ENCODE data around the gene ENDOV. TPM values are rescaled to one million over a fixed set of nuclear protein-coding genes. Genes with fewer than 3 reads are reported as not detected.

ENDOV gene
- total RNA-seq, 3 donors from 2014 or later: 24.1 to 29.7 (median 24.9) TPM

DNA sequence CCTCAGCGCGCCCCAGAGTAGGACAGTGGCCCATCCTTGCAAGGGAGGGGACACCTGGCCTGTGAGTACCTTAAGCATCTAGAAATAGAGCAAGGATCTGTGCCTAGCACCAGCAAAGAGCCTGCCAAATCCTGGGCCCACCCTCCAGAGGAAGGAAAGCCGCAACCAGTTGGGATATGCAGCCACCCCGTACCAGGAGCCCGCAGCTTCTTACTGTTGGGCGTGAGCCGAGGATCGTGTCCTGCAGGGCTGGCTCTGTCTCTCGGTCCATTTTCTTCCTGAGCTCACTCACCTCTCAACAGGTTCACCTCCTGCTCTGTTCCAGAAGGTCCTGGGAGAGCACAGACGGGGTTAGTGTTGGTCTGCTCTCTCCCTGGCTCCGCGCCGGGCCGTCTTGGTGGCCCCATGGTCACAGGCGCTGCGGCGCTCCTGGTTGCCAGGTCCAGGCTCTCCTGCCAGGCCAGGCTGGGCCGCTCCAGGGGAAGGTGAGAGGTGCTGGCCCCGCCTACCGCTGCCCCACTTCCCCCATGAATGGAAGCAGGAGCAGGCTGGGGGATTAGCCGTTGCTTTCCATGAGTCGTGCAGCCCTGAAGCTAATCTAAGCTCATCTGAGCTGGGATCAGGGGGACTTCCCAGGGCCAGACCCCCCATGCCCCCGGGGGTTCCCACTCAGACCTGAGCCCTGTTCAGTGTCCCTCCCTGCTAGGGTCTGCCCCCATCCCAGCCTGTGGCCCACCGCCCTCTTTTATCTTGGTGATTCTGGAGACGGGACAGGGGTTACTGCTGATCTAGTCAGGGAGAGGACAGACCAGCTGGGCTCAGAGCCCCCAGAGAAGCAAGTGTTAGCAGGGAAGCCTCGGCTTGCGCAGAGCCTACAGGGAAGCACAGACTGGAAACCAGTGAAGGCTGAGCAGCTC lies 12.7 kb downstream of the ENDOV start:
- Histone ChIP-seq H3K4me3 (no peak overlapping the region), H3K9me3 (no peaks in the 10 kb centered on the region), H3K36me3 (ENCODE audit: low read depth) (no peaks in the 10 kb centered on the region), H3K4me1 (ENCODE audit: low read depth) (no peaks in the 10 kb centered on the region)
- intact Hi-C loops (cut with DNase I, micrococcal nuclease): loop anchor here (5.0 to 10.0 kb wide), 3 partner anchors 147 to 557 kb away; no protein-coding TSS in a partner anchor
- no peak for DNase-seq
- TF ChIP-seq, protein P1, sequence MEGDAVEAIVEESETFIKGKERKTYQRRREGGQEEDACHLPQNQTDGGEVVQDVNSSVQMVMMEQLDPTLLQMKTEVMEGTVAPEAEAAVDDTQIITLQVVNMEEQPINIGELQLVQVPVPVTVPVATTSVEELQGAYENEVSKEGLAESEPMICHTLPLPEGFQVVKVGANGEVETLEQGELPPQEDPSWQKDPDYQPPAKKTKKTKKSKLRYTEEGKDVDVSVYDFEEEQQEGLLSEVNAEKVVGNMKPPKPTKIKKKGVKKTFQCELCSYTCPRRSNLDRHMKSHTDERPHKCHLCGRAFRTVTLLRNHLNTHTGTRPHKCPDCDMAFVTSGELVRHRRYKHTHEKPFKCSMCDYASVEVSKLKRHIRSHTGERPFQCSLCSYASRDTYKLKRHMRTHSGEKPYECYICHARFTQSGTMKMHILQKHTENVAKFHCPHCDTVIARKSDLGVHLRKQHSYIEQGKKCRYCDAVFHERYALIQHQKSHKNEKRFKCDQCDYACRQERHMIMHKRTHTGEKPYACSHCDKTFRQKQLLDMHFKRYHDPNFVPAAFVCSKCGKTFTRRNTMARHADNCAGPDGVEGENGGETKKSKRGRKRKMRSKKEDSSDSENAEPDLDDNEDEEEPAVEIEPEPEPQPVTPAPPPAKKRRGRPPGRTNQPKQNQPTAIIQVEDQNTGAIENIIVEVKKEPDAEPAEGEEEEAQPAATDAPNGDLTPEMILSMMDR (IDR thresholded peaks at IDR 0.05): no peak
- no peak for ATAC-seq

DNA sequence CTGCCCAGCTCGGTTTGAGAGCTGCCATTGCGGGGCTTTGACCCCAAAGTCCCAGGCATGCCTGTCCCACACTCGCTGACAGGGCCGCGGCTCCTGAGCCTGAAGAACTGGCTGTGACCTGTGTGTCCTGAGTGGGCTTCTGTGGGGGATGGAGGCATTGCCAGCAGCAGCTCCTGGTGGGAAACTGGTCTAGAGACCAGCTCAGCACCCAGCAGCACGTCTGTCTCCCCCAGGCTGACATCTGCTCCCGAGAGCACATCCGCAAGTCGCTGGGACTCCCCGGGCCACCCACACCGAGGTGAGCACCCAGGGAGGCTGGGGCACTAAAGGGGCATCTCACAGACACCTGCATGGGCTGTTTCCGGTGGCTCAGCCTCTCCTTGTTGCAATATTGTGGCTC lies 13.4 kb downstream of the ENDOV start:
- no peak for DNase-seq
- intact Hi-C loops (cut with DNase I, micrococcal nuclease): loop anchor here (5.0 to 10.0 kb wide), 3 partner anchors 146 to 556 kb away; no protein-coding TSS in a partner anchor

DNA sequence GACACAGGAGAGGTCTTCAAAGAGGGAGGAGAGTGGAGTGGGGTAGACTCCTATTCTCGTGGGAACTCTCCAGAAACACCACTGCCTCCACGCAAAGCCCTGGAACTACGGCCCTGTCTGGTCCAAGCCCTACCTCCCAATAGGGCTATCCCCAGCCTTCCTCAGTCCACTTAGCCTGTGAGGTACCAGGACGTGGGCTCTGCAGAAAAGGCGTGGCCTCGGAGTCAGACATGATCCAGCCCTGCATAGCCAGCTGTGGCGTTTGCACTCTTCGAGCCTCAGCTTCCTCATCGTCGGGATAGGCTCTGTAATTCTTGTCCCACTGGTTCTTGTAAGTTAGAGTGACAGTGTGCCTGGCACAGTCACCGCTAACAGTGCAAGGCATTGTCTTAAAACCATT lies 13.8 kb downstream of the ENDOV start:
- no peaks in the 10 kb centered on the region for H3K36me3 ChIP-seq (ENCODE audit: low read depth)
- no peaks in the 10 kb centered on the region for H3K4me1 ChIP-seq (ENCODE audit: low read depth)
- intact Hi-C loops (cut with DNase I, micrococcal nuclease): loop anchor here (5.0 to 10.0 kb wide), 3 partner anchors 146 to 556 kb away; no protein-coding TSS in a partner anchor
- H3K9me3 ChIP-seq: no peaks in the 10 kb centered on the region
- no peak overlapping the region for H3K4me3 ChIP-seq
- TF ChIP-seq, protein P1 (IDR thresholded peaks at IDR 0.05): no peak
- DNase-seq (no peak), ATAC-seq (no peak)

More for the DNA sequence above, 13.4 kb downstream of the ENDOV start:
- no peaks in the 10 kb centered on the region for H3K4me1 ChIP-seq (ENCODE audit: low read depth)
- TF ChIP-seq, protein P1 (IDR thresholded peaks at IDR 0.05): no peak
- no peak overlapping the region for H3K4me3 ChIP-seq
- no peaks in the 10 kb centered on the region for H3K36me3 ChIP-seq (ENCODE audit: low read depth)
- no peaks in the 10 kb centered on the region for H3K9me3 ChIP-seq
- no peak for ATAC-seq

DNA sequence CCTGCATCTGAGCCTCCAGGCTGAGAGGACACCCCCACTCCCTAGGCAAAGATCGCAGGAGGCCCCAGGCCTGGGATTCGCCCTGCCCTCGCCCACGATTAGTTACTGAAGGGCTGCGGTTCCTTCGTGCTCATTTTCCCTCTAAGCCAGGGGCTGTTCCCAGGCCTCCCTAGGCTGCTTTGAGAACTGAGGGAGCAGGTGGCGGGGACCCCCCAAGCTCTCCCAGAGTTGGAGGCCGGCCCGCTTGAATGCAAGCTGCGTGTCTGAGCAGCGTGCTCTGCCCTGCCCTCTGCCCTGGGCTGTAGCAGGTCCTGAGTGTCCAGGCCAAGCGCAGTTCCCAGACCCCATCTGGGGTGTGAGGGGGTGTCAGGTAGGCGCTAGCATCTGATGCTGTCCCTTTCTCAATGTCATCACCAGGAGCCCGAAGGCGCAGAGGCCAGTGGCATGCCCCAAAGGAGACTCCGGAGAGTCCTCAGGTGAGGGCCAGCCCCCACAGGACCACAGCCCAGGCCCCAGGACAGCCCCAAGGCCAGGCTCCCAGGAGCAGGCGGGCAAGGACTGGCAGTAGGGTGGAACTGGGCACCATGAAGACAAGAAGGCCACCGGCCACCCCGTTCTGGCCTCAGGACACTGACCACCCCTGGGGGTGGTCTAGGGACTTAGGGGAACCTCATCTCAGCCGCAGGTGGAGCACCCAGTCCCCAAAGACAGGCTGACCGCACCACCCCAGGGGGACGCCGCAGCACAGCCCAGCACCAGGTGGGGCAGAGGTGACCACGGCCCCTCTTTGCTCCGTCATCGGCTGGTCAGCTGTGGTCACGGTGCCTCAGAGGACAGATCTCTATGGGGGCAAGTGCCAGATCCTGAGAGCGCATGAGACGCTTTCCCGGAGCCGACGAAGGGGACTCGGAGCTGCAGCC lies 14.6 kb downstream of the ENDOV start:
- intact Hi-C loops (cut with DNase I, micrococcal nuclease): loop anchor here (5.0 to 10.0 kb wide), 3 partner anchors 145 to 555 kb away; no protein-coding TSS in a partner anchor
- TF ChIP-seq, protein P1 (IDR thresholded peaks at IDR 0.05): no peak
- no peaks in the 10 kb centered on the region for H3K4me1 ChIP-seq (ENCODE audit: low read depth)
- no peak for ATAC-seq
- no peak overlapping the region for H3K4me3 ChIP-seq
- peak in 1 of 3 donors; percentile 41 for DNase-seq
- no peaks in the 10 kb centered on the region for H3K36me3 ChIP-seq (ENCODE audit: low read depth)
- no peaks in the 10 kb centered on the region for H3K9me3 ChIP-seq

DNA sequence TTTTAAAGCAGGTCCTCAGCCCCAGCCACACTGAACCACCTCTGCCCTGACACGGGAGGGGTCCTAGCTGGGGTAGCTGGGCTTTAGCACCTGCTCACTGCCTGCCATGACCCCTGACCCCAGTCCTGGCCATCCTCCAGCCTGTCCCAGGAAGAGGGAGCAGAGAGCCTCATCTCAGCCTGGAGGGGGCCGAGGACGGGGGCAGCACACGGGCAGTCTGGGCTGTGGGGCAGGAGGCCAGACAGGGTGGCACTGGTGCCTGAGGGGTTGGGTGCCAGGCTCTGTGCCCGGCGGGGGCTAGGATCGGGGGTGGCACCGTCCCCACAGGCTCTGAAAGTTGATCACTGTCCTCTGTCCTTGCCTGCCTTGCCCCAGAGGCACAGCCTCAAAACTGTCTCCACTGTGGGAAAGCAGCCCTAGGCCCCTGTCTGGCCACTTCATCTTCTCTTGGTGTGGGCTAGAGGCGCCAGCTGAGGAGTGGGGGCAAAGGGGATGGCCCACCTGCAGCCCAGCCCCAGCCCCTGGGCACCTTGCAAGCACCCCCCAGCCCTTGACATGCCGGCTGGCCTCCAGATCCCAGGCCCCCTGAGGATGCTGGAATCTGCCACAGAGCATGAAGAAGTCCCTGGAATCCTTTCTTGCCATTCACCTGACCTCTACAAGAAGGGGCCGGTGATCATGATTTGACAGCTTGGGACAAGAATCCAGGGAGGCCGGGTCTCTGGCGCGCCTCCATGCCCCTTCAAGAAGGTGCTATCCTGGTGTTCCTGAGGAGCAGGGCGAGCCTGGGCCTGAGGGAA lies 15.7 kb downstream of the ENDOV start:
- intact Hi-C loops (cut with DNase I, micrococcal nuclease): no loop called here
- Histone ChIP-seq H3K4me3 (no peak overlapping the region), H3K9me3 (no peaks in the 10 kb centered on the region), H3K36me3 (ENCODE audit: low read depth) (no peaks in the 10 kb centered on the region), H3K4me1 (ENCODE audit: low read depth) (no peaks in the 10 kb centered on the region)
- DNase-seq (no peak), ATAC-seq (no peak)
- TF ChIP-seq, protein P1 (IDR thresholded peaks at IDR 0.05): no peak
